ENCODE results near the gene MDFI. TPM values are rescaled to one million over a fixed set of nuclear protein-coding genes. Genes with fewer than 3 reads are reported as not detected.

The MDFI gene
- polyA plus RNA-seq, 2 of the 4 experiments (the other 2 are of a cell fraction), result 0.06 to 0.30 TPM

GRCh38 chr6:41593839-41594238 is 44.4 kb upstream of the MDFI start:
- DNase-seq (ENCODE audit: low read depth in 1 of 2, low spot score in 1 of 2) (no peak), ATAC-seq (no peak), FAIRE-seq (no peak)
- H3K27ac ChIP-seq, result no peak overlapping the region
- WGBS (ENCODE audit: missing lambda C conversion rate), result 90% methylated on average over 11 of the region's 11 CpGs
- TF ChIP-seq EHF (CRISPR knock-in tag; IDR thresholded peaks at IDR 0.05), result no peak
- TF ChIP-seq CBX8 (IDR thresholded peaks at IDR 0.05), result no peak
- no peak for TF ChIP-seq ZNF302 (CRISPR knock-in tag; IDR thresholded peaks at IDR 0.05)
- TF ChIP-seq EHMT2 (IDR thresholded peaks at IDR 0.05; ENCODE audit: low read depth), result no peak
- no peak for TF ChIP-seq MAX (IDR thresholded peaks at IDR 0.05)
- no peak for TF ChIP-seq ESRRA (IDR thresholded peaks at IDR 0.05; ENCODE audit: borderline replicate concordance, low read length)
- TF ChIP-seq HMGXB4 (CRISPR knock-in tag; IDR thresholded peaks at IDR 0.05; ENCODE audit: borderline replicate concordance), result no peak
- no peak for TF ChIP-seq CBX2 (IDR thresholded peaks at IDR 0.05; ENCODE audit: borderline replicate concordance, low read depth)
- no peak for TF ChIP-seq E2F6 (IDR thresholded peaks at IDR 0.05; ENCODE audit: borderline replicate concordance, low read depth)
- no peak for TF ChIP-seq RCOR1 (IDR thresholded peaks at IDR 0.05; ENCODE audit: low read depth, low read length)
- TF ChIP-seq CHD4 (IDR thresholded peaks at IDR 0.05; ENCODE audit: borderline replicate concordance), result no peak
- no peak for TF ChIP-seq NPAS2 (CRISPR knock-in tag; IDR thresholded peaks at IDR 0.05; ENCODE audit: borderline replicate concordance)
- no peak for TF ChIP-seq TFCP2L1 (CRISPR knock-in tag; IDR thresholded peaks at IDR 0.05)
- TF ChIP-seq CEBPB (IDR thresholded peaks at IDR 0.05), result no peak
- no peak for TF ChIP-seq REST (IDR thresholded peaks at IDR 0.05)
- no peak for TF ChIP-seq HES2 (IDR thresholded peaks at IDR 0.05)
- no peak for TF ChIP-seq POLR2AphosphoS2 (conservative IDR thresholded peaks at IDR 0.05; ENCODE audit: low read length)
- H3K4me2 ChIP-seq, result no peak overlapping the region
- H3K9me3 ChIP-seq, result no peaks in the 10 kb centered on the region
- H3K4me1 ChIP-seq, result peaks cover 5% of the 10 kb centered on the region; the same call in 2 of the 3 replicates
- ChIA-PET CTCF (interaction anchor here (1.7 to 17.1 kb wide), 6 partner anchors 9 to 222 kb away, joined by 6 to 181 read pairs (median 30); no protein-coding TSS in a partner anchor), POLR2A (no interaction called here)
- H3K4me3 ChIP-seq, result no peak overlapping the region

- ChIA-PET CTCF (interaction anchor here (1.3 to 17.1 kb wide), 6 partner anchors 8 to 223 kb away, joined by 6 to 181 read pairs (median 28); no protein-coding TSS in a partner anchor), POLR2A (no interaction called here)
- TF ChIP-seq EP300 (IDR thresholded peaks at IDR 0.05) (no peak), HEYL (CRISPR knock-in tag; IDR thresholded peaks at IDR 0.05) (no peak), HOXB13 (CRISPR knock-in tag; IDR thresholded peaks at IDR 0.05; ENCODE audit: low read depth) (no peak), HOXA7 (CRISPR knock-in tag; IDR thresholded peaks at IDR 0.05) (no peak), BCL3 (IDR thresholded peaks at IDR 0.05) (no peak), ESRRA (IDR thresholded peaks at IDR 0.05; ENCODE audit: borderline replicate concordance, low read length) (no peak), CEBPB (IDR thresholded peaks at IDR 0.05) (no peak), SMC3 (IDR thresholded peaks at IDR 0.05) (no peak)
- 94% methylated on average over 5 of the region's 5 CpGs for WGBS (ENCODE audit: missing lambda C conversion rate)
- FAIRE-seq, result no peak
- no peak for DNase-seq (ENCODE audit: low read depth in 1 of 2, low spot score in 1 of 2)
- Histone ChIP-seq H3K4me1 (peaks cover 5% of the 10 kb centered on the region; the same call in 2 of the 3 replicates), H3K9me3 (no peaks in the 10 kb centered on the region), H3K4me3 (no peak overlapping the region), H3K27ac (no peak overlapping the region), H3K4me2 (no peak overlapping the region)
- ATAC-seq, result no peak
These were observed 43.9 kb upstream of the MDFI start for GRCh38 chr6:41594326-41594725.
